ENCODE results near the gene CDC34.
A peak's percentile ranks its signal among the peaks of the same experiment; 100 is the strongest.

Gene CDC34

GRCh38 chr19:530134-531008 lies 1.2 kb upstream of the CDC34 start:
- TF ChIP-seq GABPA (IDR thresholded peaks at IDR 0.05; ENCODE audit: low read depth) (no peak), POLR2AphosphoS5 (IDR thresholded peaks at IDR 0.05; ENCODE audit: low read depth) (no peak), SPI1 (IDR thresholded peaks at IDR 0.05; ENCODE audit: borderline replicate concordance, low read depth) (no peak)
- TF ChIP-seq, protein P1, sequence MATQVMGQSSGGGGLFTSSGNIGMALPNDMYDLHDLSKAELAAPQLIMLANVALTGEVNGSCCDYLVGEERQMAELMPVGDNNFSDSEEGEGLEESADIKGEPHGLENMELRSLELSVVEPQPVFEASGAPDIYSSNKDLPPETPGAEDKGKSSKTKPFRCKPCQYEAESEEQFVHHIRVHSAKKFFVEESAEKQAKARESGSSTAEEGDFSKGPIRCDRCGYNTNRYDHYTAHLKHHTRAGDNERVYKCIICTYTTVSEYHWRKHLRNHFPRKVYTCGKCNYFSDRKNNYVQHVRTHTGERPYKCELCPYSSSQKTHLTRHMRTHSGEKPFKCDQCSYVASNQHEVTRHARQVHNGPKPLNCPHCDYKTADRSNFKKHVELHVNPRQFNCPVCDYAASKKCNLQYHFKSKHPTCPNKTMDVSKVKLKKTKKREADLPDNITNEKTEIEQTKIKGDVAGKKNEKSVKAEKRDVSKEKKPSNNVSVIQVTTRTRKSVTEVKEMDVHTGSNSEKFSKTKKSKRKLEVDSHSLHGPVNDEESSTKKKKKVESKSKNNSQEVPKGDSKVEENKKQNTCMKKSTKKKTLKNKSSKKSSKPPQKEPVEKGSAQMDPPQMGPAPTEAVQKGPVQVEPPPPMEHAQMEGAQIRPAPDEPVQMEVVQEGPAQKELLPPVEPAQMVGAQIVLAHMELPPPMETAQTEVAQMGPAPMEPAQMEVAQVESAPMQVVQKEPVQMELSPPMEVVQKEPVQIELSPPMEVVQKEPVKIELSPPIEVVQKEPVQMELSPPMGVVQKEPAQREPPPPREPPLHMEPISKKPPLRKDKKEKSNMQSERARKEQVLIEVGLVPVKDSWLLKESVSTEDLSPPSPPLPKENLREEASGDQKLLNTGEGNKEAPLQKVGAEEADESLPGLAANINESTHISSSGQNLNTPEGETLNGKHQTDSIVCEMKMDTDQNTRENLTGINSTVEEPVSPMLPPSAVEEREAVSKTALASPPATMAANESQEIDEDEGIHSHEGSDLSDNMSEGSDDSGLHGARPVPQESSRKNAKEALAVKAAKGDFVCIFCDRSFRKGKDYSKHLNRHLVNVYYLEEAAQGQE (IDR thresholded peaks at IDR 0.05; ENCODE audit: insufficient replicate concordance, low read depth), result no peak
- TF ChIP-seq, protein P2, sequence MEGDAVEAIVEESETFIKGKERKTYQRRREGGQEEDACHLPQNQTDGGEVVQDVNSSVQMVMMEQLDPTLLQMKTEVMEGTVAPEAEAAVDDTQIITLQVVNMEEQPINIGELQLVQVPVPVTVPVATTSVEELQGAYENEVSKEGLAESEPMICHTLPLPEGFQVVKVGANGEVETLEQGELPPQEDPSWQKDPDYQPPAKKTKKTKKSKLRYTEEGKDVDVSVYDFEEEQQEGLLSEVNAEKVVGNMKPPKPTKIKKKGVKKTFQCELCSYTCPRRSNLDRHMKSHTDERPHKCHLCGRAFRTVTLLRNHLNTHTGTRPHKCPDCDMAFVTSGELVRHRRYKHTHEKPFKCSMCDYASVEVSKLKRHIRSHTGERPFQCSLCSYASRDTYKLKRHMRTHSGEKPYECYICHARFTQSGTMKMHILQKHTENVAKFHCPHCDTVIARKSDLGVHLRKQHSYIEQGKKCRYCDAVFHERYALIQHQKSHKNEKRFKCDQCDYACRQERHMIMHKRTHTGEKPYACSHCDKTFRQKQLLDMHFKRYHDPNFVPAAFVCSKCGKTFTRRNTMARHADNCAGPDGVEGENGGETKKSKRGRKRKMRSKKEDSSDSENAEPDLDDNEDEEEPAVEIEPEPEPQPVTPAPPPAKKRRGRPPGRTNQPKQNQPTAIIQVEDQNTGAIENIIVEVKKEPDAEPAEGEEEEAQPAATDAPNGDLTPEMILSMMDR (IDR thresholded peaks at IDR 0.05; ENCODE audit: insufficient read depth, low read length), result no peak
- H3K27me3 ChIP-seq (ENCODE audit: insufficient read depth, poor library complexity, severe bottlenecking), result no peaks in the 10 kb centered on the region
- peak overlapping the region; percentile 69 for H3K27ac ChIP-seq (replicated peaks)
- DNase-seq (ENCODE audit: low read depth in 1 of 2, low spot score in 1 of 2), result no peak
- peak overlapping the region; percentile 84 for H3K4me3 ChIP-seq (replicated peaks; ENCODE audit: insufficient read depth, low read length)

DNA sequence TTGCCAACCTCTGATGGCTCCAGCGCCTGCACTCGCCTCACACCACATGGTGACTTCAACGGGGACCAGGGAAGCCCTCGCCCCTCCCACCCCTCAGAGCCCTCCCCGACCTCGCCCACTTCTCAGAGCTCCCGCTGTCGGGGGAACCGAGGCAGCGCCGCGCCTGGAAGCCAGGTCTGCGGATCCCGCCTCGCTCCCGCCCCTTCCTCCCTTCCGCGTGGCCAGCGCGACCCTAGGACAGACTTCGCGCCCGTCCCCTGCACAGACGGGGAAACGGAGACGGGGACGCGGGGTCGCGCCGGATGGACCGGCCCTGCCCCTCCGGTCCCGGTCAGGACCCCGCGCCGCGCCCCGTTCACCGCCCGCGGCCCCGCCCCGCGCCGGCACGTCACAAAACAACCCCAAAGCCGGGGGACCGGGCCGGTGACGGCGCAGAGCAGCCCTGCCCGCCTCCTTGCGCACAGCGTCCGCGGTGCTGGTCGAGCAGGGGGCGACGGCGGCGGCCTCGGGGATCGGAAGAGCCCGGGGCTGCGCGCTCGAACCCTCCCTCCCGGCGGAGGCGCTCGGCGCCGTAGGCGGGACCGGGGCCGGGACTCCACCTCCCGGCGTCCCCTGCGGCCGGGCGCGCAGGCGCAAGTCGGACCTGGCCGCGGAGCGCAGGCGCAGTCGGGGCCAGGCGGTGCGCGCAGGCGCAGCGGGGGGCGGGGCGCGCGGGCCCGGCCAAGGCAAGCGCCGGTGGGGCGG lies 379 bp upstream of the CDC34 start:
- no peak for TF ChIP-seq GABPA (IDR thresholded peaks at IDR 0.05; ENCODE audit: low read depth)
- TF ChIP-seq, protein P2 (IDR thresholded peaks at IDR 0.05; ENCODE audit: insufficient read depth, low read length), result no peak
- TF ChIP-seq, protein P1 (IDR thresholded peaks at IDR 0.05; ENCODE audit: insufficient replicate concordance, low read depth), result no peak
- TF ChIP-seq POLR2AphosphoS5 (IDR thresholded peaks at IDR 0.05; ENCODE audit: low read depth), result no peak
- TF ChIP-seq SPI1 (IDR thresholded peaks at IDR 0.05; ENCODE audit: borderline replicate concordance, low read depth), result no peak
- DNase-seq (ENCODE audit: low read depth in 1 of 2, low spot score in 1 of 2), result peak; percentile 72 to 84
- H3K27ac ChIP-seq (replicated peaks), result peak overlapping the region; percentile 69
- peak overlapping the region; percentile 84 for H3K4me3 ChIP-seq (replicated peaks; ENCODE audit: insufficient read depth, low read length)
- no peaks in the 10 kb centered on the region for H3K27me3 ChIP-seq (ENCODE audit: insufficient read depth, poor library complexity, severe bottlenecking)

- DNase-seq (ENCODE audit: low read depth in 1 of 2, low spot score in 1 of 2), result peak in 1 of 2 experiments; percentile 64
- H3K27me3 ChIP-seq (ENCODE audit: insufficient read depth, poor library complexity, severe bottlenecking), result no peaks in the 10 kb centered on the region
- TF ChIP-seq, protein P1 (IDR thresholded peaks at IDR 0.05; ENCODE audit: insufficient replicate concordance, low read depth), result no peak
- TF ChIP-seq, protein P2 (IDR thresholded peaks at IDR 0.05; ENCODE audit: insufficient read depth, low read length), result peak; percentile 28
- H3K4me3 ChIP-seq (replicated peaks; ENCODE audit: insufficient read depth, low read length), result peak overlapping the region; percentile 76
- peak overlapping the region; percentile 79 for H3K27ac ChIP-seq (replicated peaks)
Observed at GRCh38 chr19:532561-533363, 1.2 kb downstream of the CDC34 start.
